Left hindlimb (tissue), 1 donor: Measurements from ENCODE around the gene TMEM225B.
"Not testable (repeated sequence)": the region's sequence is repeated elsewhere in the genome, so short reads cannot be mapped to it uniquely, and the experiment has no call there.

Experiments used
- DNase-seq: peaks from one replicate; pipeline ENCODE4 v3.0.0-alpha.2; 2018

Gene TMEM225B

DNA sequence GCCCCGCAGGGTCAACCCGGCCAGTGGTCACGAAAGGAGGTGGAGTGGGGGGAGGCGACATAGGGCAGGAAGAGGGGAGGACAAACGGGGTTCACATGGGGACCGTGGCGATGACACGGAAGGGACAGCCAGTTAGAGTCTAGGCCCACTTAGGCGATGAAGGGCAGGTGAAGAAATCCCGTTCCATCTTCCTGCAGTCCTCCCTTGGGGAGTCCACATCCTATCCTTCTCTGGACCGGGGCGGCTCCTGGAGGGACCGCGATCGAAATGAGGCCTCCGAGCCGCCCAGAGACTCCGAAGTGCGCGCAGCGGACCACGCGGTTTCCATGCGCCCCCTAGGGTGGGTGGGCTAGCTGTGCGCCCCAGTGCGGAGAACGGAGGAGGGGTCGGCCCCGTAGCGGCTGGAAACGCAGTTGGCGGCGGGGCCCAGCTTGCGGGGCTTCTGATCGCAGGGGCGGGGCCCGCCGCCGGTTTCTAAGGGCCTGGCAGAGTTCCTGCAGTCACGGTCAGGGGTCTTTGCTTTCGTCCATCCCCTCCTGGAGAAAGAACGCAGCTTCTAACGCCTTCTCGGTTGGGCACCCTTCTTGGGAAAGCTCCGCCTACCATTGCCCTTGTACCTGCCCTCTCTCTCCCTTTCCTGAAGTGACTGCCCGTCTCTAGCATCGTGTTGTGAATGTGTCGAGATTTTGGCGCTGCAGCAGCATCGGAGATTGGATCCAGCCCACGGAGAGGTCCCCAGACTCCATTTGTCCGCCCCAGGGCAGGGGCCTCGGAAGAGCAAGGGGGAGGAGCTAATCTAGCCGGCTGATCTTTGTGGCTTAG lies 17.9 kb upstream of the TMEM225B start:
- peak; percentile 54 for DNase-seq

DNA sequence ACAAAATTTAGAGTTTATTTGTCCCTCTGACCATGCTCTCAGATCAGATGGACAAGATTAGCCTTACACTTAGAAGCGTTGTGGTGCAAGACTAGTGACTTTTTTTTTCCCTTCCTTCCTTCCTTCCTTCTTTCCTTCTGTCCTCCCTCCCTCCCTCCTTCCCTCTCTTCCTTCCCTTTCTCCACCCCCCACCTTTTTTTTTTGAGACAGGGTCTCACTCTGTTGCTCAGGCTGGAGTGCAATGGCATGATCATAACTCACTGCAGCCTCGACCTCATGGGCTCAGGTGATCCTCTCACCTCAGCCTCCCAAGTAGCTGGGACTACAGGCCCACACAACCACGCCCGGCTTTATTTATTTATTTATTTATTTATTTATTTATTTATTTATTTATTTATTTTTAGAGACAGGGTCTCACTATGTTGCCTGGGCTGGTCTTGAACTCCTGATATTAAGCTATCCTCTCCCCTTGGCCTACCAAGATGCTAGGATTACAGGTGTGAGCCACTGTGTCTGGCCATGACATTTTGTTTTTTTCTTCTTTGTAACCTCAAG lies 17.2 kb upstream of the TMEM225B start:
- DNase-seq: not testable (repeated sequence)

DNA sequence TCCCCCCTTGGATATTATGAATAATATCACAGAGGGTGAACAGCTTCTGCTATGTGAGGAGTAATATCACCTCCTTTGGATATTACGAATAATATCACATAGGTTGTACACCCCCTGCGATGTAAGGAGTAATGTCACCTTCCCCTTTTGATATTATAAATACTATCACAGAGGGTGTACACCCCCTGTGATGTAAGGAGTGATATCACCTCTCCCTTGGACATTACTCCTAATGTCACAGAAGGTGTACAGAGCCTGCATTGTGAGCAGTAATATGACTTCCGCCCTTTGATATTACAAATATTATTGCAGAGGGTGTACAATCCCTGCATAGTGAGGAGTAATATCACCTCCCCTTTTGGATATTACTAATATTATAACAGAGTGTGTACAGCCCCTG lies 9.2 kb upstream of the TMEM225B start:
- no peak for DNase-seq

DNA sequence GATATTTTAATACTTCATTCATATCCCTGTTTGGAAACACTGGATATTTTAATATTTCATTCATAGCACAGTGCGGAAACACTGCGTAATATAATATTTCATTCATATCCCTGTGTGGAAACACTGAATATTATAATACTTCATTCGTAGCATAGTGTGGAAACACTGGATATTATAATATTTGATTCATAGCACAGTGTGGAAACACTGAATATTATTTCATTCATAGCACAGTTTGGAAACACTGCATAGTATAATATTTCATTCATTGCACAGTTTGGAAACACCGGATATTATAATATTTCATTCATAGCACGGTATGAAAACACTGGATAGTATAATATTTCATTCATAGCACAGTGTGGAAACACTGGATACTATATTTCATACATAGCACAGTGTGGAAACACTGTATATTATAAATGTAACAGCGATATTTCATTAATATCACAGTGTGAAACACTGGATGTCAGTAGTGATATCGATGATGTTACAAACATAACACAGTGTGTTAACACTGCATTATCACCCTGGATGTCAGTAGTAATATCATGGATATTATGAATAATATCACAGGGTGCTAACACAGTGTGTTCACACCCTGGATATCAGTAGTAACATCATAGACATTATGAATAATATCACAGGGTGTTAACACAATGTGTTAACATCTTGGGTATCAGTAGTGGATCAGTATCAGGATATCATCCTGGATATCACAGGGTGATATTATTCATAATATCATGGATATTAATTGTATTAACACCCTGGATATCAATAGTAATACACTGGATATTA lies 2.9 kb upstream of the TMEM225B start:
- DNase-seq: no peak

DNA sequence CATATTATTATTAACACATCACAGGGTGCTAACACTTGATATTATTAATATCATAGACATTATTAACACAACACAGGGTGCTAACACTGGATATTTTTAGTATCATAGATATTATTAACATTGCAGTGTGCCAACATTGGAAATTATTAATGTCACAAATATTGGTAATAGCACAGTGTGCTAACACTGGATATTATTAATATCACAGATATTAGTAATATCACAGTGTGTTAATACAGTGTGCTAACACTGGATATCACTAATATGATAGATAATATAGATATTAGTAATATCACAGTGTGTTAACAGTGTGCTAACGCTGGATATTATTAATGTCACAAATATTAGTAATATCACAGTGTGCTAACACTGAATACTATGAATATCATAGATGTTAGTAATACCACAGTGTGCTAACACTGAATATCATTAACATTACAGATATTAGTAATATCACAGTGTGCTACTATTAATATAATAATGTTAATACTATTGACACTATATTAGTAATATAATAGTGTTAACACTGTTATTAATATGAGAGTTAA lies 1.6 kb upstream of the TMEM225B start:
- no peak for DNase-seq

DNA sequence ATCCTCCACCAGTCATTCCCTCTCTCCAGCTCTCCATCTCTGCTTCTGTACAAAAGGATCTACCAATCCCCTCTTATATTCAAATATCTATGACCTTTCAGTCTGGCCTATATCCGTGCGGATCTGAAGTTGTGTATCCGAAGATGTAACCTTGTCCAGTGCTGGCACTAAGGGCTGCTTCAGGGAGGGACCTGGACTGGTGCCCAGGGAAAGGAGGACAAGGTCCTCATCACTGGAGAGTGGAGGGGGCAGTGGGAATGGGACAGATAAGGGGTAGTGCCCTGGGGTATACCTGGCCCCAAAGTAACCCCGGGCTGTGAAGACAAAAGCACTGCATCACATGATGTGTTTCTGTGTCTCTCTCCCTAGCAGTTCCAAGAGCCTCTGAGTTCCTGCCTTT lies 1.8 kb downstream of the TMEM225B start:
- DNase-seq: no peak

DNA sequence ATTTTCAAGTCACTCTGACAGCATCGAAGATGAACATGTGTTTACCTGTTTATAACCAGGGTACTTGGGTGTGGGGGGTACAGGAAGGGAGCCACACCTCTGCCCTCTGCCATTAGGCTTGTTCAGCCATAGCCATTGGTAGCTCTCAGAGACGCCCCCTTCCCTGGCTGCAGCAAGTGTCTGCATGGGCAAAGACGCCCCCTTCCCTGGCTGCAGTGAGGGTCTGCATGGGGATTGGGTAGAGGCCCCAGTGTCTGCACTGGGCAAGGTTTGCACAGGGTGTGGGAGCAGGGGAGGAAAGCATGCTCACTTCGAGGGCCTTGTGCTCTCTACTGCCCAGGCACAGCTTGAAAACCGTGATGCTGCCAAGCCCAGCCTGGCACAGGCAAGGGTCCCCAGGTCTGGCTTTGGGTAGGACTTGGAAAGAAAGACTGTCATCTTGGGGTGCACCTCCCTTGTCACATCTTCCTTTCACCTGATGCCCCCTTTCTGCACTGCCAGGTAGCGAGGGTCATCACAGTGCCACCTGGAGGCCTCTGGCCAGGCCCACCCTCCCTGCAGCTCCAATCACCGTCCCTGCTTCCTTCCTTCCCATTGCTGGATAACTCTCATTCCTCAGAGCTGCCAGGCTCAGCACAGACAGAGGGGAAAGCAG lies 3.7 kb downstream of the TMEM225B start:
- no peak for DNase-seq

DNA sequence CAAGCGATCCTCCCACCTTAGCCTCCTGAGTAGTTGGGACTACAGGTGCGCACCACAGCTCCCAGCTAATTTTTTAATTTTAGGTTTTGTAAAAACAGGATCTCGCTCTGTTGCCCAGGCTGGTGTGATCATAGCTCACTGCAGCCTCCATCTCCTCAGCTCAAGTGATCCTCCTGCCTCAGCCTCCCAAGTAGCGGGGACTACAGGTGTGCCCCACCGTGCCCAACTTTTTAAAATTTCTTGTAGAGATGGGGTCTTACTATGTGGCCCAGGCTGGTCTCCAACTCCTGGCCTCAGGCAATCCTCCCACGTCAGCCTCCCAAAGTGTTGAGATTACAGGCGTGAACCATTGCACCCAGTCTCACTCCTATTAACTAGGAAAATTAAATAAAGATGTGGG lies 7.5 kb downstream of the TMEM225B start:
- no peak for DNase-seq

DNA sequence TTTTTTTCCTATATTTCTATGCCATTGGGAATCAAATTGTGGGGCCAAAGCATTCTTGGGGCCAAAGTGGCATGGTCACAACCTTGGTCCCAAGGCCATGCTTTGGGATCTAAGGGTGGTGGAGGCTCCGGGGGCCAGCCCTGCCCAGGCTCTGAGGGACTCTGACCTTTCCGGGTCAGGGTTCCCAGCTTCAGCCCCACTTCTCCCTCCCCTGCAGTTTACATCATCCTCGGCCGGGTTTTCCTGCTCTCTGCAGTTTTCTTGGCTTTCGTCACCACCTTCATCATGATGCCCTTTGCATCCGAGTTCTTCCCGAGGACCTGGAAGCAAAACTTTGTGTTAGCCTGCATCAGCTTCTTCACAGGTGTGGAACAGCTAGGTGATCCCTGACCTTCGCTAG lies 8.5 kb downstream of the TMEM225B start:
- DNase-seq: no peak

DNA sequence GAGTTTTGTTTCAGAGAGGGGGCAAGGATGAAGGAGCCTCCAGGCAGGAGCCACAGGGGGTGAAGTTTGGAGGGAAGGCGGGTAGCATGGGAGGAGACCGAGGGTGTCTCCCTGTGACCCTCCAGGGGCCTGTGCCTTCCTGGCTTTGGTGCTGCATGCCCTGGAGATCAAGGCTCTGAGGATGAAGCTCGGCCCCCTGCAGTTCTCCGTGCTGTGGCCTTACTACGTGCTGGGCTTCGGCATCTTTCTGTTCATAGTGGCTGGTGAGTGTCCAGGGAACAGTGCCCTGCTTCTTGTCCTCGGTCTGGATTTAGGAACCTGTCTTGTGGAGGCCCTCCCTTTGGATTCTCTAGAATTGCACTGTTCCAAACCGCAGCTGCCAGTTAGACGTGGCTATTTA lies 9.5 kb downstream of the TMEM225B start:
- DNase-seq: no peak

DNA sequence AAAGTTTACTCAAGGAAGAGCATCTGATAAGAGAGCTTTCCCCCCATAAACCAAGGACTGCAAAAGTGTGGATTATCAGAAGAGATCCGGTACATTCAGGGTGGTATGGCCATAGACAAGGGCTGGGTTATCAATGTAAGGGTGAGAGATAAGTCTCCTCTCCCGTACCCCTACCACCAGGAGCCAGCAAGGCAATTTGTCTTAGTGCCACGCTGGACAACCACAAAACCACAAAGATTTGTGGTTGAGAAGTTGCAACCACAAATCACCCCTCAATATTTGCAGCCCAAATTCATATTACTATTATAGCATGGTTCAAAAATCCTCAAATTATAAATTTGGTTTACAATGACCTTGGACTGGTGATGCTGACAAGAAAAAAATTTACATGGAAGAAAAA lies 16.4 kb downstream of the TMEM225B start:
- DNase-seq: no peak

DNA sequence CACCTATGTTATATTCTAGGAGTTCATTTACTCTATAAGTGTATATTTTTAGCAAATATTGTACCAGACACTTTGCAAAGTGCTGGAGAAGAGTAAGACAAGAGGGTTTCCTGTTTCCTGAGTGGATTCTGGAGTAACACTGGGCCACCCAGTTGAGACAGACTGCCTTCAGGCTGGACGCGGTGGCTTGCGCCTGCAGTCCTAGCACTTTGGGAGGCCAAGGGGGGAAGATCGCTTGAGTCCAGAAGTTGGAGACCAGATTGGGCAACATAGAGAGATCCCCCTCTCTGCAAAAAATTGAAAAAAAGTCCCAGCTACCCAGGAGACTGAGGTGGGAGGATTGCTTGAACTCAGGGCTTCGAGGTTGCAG lies 17.9 kb downstream of the TMEM225B start:
- no peak for DNase-seq

DNA sequence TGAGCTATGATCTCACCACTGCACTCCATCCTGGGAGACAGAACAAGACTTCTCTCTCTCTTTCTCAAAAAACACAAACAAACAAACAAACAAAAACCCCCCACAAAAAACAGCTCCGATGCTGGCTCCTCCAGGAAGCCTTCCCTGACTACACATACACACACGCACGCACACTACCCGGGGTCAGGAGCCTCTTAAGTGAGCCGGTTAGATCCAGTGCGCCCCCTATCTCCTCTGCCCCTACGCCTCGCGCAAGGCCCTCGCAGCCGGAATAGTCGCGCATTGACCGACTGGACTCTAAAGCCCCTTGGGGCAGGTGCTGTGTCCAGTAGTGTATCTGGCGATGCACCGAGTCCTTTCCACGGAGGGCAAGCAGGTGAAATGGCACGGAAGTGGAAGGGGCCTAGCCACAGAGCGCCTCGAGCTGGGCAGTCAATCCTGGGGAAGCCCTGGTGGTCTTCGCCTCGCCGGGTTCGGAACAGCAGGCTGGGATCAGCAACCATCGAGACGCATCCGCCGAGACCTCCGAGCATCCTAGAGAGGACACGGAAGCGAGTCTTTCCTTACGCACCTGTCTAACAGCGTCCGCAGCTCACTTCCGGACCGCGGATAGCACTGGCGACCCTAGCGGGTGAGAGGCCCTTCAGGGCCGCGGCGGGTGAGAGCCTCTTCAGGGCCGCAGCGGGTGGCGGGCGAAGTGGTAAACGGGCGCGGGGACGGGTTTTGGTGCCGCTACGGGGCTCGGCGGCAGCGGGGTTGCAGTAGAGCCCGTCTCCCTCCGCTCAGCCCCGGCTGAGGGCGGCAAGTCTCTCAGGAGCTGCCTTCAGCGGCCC lies 18.5 kb downstream of the TMEM225B start, which contains the start of gene ZSCAN25:
ZSCAN25 (plus strand) TSS at position 588 of the 833 bp plus-strand sequence. CDS start 2,661 bp downstream, outside the sequence.
- DNase-seq: peak; percentile 94

DNA sequence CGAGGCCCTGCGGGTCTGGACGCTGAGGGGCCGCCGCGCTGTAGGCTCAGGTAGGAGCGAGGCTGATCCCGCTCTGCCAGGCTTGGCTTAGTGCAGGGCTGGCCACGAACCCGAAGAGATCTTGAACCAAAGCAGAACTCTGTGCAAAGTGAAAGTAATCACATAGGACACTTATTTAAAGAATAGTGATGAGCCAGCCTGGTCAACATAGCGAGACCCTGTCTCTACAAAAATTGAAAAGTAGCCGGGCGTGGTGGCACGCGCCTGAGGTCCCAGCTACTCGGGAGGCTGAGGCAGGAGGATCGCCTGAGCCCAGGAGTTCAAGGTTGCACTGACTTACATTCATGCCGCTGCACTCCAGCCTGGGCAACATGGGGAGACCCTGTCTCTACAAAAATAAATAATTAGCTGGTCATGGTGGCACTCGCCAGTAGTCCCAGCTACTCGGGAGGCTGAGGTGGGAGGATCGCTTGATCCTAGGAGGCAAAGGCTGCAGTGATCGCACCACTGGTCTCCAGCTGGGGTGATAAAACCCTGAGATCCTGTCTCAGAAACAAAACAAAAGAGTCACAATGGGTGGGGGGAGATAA lies 19.2 kb downstream of the TMEM225B start:
- no peak for DNase-seq

DNA sequence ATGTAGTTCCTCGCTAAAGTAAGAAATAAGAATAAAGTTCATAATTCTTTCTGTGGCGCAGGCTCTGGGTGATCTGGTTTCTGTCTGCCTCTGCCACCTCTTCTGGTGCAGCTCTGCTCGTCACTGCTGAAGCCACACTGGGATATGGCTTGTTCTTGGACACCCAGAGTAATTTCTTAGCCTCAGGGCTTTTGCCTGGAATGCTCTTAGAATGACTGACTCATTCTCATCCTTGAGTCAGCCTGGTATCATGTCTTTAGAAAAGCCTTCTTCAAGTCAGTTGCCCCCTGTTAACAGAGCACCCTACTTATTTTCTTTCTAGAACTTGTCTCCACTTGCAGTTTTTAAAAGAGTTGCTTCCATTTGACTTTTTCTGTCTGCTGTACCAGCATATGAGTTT lies 20.7 kb downstream of the TMEM225B start:
- DNase-seq: no peak

DNA sequence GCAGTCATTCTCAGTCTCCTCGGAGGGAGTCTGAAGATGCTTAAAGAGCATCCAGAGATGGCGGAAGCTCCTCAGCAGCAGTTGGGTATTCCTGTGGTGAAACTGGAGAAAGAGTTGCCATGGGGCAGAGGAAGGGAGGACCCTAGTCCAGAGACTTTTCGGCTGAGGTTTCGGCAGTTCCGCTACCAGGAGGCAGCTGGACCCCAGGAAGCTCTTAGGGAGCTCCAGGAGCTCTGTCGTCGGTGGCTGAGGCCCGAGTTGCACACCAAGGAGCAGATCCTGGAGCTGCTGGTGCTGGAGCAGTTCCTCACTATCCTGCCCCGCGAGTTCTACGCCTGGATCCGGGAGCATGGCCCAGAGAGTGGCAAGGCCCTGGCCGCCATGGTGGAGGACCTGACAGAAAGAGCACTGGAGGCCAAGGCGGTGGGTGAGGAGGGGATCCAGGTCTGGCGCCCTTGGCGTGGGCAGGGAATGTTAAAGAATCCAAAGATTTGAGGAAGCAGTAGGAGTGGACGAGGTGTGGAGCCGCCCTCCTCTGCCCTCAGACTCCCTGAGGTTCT lies 21.6 kb downstream of the TMEM225B start:
- no peak for DNase-seq

DNA sequence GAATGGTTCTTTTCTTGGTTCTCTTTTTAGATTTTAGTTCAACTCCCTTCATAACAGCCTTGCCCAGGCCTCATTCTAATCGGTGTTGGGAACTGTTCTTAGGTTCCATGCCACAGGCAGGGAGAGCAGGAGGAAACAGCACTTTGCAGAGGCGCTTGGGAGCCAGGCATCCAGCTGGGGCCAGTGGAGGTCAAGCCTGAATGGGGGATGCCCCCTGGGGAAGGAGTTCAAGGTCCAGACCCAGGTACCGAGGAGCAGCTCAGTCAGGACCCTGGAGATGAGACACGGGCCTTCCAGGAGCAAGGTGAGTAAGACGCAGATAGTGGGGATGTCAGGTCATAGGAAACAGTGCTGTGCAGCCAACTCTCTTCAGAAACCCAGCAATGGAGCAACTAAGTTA lies 23.2 kb downstream of the TMEM225B start:
- no peak for DNase-seq

DNA sequence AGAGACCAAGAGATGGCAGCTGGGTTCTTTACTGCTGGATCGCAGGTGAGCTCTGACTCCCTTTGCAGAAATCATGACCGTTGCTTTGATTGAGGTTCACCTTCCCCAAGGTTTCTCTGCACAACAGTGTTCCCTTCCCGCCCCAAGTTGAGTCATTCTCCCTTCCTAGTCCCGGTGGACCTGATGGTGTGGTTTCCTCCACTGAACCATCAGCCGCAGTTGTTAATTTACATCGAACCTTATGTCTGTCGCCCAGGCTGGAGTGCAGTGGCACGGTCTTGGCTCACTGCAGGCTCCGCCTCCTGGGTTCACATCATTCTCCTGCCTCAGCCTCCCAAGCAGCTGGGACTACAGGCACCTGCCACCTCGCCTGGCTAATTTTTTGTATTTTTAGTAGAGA lies 24.5 kb downstream of the TMEM225B start:
- no peak for DNase-seq

DNA sequence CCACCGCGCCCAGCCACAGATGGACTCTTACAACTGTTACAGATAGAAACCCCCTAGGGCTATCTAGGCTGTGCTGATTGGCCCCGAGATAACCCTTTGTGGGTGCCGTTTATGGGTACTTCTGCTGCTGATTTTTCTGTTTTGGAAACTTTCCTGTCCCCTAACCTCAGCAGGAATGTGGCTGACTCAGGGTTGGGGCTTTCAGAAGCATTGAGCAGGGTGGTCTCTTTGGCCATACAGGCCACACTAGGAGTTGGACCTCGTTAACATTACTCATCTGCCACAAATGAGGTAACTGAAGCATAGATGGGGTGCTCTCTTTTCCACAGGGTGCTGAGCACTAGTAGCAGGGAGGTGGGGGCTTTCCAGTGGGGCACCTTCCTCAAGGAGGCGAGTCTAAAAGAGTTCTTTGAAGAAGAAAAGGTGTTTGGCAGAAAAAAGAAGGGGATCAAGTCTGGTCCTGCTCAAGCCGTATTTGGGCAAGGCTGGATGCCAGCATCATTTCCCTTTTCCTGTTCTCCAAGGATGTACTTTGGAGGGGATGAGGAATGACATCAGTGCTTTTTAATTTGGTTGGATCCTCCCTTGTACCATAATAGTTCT lies 25.1 kb downstream of the TMEM225B start:
- no peak for DNase-seq

DNA sequence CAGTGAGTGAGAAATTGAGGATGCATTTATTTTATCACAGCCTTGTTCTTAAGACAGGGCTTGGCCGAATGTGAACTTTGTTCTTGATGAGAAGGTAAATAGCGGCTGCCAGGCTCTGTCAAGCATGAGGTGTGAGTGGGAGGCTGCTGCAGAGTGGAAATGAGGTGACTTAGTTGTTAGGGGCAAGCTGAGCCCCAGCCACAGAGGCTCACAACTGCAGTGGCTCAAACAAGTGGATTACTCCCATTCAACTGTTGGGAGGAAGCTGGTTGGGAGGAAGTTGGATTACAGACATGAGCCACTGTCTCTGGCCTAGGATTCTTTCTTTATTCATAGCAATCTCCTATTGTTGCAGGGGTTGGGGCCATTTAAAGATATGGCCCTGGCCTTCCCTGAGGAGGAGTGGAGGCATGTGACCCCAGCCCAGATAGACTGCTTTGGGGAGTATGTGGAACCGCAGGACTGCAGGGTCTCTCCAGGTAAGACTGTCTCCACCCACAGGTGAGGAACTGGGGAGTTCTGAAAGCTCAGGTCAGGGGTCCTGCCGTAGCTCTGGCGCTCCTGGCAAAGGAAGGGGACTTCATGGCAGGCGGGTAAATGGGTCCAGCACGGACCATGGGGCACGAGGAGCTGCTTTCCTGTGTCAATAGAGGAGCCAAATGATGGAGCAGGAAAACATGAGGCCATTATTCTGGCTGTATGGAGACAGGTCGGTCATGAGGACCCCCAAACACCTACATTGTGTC lies 25.8 kb downstream of the TMEM225B start:
- no peak for DNase-seq
